NCI-H1436 (cell line): ENCODE data around the gene CMTM4.
"Not testable (repeated sequence)": the region's sequence is repeated elsewhere in the genome, so short reads cannot be mapped to it uniquely, and the experiment has no call there.

ENCODE experiments used
- DNase-seq: peaks from one replicate; lab custom pipeline; 2025; lab: John Stamatoyannopoulos, UW

Gene CMTM4

GRCh38 chr16:66592814-66593213, 103.7 kb downstream of the CMTM4 start:
- no peak for DNase-seq

GRCh38 chr16:66592241-66592640, 104.3 kb downstream of the CMTM4 start:
- no peak for DNase-seq

- DNase-seq = no peak
Observed at GRCh38 chr16:66591018-66591417, 105.5 kb downstream of the CMTM4 start.

GRCh38 chr16:66590322-66590721, 106.2 kb downstream of the CMTM4 start:
- DNase-seq = no peak

DNA sequence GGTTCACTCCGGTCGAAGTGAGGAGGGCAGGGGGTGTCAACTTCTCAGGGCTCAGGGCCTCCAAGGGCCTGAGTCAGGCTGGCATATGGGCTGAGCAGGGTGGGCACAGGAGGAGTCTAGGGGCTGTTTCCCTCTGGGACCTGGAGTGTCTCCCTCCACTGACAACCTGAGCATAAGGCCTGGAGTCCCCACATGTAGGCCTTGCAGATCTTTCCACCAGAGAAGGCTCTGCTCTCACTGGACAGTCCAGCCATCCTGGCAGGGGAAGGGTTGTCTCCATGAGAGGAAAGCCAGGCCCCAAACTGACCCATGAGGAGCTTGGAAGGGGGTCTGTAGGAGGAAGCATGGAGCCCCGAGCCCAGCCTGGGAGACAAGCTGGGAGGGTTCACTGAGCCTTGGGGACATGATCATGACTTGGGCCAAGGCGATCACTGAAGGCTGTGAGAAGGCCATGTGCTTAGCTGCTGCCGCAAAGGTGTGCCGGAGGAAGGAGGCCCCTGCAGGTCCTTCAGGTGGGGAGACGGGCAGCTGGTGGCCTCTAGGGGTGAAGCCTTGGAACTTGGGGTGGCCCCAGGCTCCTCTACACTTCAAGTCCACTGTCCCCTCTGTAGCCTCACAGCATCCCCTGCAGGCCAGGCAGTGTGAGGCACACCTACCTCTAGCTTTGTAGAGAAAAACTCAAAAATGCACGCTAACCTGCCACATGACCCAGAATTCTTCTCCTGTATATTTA, 107.4 kb downstream of the CMTM4 start:
- no peak for DNase-seq

GRCh38 chr16:66587881-66588600, 108.5 kb downstream of the CMTM4 start:
- no peak for DNase-seq

DNA sequence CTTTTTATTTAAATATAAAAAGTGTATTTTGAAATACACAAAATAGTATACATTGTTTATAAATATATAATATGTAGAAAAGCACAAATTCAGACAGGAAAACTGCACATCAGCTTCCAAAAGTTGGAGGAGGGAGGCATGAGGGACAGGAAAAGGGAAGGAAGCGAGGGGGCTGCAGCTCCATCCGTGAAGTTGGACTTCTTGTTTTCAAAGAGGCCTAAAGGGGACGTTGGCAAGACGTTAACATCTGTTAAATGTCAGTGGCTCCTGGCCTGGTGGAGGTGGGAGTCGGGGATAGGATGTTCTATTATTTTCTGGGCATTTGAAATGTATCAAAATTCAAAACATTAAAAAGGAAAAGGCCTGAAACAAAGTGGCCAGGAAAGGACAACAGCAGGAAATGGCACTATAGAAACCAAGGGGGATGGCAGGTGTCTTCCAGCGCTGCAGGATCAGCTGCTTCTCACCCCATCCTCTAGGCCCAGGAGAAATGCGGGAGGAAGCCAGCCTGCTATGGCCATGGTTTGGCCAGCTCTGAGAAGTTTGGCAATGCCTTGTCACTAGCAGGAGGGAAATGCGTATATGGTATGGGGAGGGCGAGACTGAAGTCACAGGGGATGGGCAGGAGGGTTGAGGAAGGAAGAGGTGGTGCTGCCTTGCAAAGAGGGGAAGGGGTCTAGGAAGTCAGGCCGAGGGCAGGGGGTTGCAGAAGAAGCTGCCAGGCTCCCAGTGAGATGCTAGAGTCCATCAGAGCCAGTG, 110.9 kb downstream of the CMTM4 start:
- no peak for DNase-seq

- DNase-seq = no peak
Observed at GRCh38 chr16:66581246-66581952, 115.1 kb downstream of the CMTM4 start.

DNA sequence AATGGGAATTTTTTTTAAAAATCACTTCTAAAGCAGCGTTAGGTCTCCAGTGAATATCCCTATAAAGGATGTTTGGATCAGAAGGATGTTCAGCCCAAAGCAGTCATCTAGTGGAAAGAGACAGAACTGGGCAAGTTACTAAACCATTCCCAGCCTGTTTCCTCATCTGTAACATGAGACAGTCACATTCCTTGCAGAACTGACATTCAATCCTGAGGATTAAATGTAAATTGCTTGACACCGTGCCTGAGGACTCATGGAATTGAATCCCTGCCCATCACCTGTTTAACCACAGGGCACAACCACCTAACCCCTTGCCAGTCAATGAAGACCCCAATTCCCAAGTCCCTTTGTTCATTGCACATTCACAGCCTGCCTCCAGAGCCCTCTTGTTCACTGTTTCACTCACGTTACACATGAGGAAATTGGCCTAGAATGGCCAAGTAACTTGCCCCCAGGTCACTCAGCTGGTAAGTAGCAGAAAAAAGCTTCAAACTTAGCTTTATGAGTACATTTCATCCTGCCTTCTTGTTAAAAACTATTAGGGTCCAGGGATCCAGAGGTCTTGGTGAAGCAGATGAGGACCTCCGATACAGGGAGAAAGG, 115.8 kb downstream of the CMTM4 start:
- DNase-seq = no peak

DNA sequence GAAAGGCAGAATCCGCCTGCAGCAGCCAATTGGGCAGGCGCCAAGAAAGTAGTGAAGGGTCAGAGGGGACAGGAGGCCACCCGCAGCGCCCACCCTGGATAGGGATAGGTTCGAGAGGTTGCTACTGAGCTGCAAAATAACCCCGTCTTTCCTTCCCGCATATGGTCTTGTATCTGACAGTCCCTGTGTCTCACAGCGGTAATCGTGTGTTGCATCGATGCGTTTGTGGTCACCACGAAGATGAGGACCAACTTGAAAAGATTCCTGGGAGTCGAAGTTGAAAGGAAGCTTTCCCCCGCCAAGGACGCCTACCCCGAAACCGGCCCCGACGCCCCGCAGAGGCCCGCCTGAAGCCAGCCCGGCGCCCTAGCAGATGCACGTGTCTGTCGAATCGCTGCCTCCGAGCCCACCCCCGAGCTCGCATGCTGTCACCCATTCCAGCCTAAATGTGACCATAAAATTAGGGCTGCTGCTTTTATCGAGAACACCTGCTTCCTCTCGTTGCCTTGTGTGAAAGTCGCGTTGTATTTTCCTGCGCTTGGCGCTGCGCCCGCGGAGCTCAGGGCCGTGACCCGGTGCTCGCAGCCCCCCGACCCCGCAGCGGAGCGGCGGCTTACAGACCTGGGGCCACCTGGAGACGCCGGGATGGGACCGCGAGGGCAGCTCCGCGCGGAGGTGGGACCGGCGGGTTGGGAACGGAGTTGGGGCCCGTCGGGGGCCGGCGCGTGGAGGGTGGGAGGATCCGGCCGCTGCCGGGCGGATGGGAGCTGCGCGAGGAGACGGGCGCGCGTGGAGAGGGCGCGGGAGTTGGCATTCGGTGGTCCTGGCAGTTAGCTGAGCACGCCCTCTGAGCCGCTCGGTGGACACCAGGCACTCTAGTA, 117.7 kb downstream of the CMTM4 start, which contains the start of gene CMTM2:
TSS of gene CMTM2 (plus strand) at position 813 of the 881 bp plus-strand sequence. CDS start 145 bp downstream, outside the sequence.
- DNase-seq = no peak

GRCh38 chr16:66576296-66576695, 120.2 kb downstream of the CMTM4 start:
- no peak for DNase-seq

DNA sequence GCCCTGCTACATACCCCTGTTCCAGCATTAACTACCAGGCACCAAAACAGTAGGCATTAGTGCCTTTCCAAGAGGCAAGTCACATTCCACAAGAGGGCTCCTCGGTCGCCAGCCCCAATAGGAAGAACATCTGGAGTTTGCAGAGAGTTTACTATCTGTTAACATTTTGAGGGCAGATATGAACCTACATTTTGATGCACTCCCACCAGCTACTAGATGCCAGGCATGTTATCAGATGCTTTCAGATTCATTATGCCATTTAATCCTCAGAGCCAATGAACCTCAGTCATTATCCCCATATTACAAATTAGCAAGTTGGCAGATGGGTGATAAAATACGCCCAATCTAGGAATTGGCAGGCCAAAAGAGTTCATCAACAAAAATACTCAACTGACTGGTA, 121.5 kb downstream of the CMTM4 start:
- DNase-seq = no peak

DNA sequence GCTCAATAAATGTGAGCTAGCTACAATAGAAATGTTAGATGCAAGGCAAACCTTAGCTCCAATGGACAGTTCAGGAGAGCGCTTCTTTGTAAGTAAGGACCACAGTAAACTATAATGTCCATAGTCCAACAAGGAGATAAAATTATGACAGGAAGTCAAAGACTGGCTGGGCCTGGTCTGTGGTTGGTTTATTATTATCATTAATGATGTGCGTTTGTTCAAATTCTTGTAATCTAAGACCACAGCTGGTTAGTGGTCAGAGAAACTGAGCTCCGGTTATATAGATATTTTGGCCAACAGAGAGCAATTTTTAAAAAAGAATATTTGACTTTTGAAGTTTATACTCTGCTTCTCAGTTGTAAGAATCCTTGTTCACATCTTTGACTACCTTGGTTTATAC, 122.0 kb downstream of the CMTM4 start:
- no peak for DNase-seq

DNA sequence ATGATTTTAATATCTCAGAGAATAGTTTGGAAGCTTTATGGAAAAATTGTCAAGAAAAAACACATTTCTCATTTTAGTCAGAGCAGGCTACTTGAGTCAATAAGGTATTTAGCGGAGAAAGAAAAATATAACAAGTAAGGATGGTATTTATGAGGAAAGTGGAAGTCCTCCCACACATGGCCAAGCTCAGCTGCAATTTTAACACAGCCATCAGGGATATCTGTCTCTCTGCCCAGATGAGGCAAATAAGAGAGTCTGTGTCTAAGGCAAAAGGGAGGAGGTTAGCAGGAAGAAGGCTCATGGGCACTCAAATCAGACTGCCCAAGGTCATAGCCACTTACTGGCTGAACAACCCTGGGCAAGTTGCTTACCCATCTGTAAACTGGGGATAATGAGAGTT, 122.5 kb downstream of the CMTM4 start:
- DNase-seq = no peak

- no peak for DNase-seq
Observed at GRCh38 chr16:66572356-66572755, 124.2 kb downstream of the CMTM4 start.

- DNase-seq = no peak
Observed at GRCh38 chr16:66569827-66570405, 126.6 kb downstream of the CMTM4 start.

GRCh38 chr16:66569131-66569530, 127.4 kb downstream of the CMTM4 start:
- no peak for DNase-seq

GRCh38 chr16:66568355-66568754, 128.2 kb downstream of the CMTM4 start:
- DNase-seq = no peak

- DNase-seq = not testable (repeated sequence)
Observed at GRCh38 chr16:66567270-66567669, 129.3 kb downstream of the CMTM4 start.
